Chondrocyte (in vitro differentiated cells): ENCODE results near the gene MRPL23. TPM values are rescaled to one million over a fixed set of nuclear protein-coding genes. Genes with fewer than 3 reads are reported as not detected.
A peak's percentile ranks its signal among the peaks of the same experiment; 100 is the strongest.

Experiments
- DNase-seq: peaks from one replicate; pipeline ENCODE4 v3.0.0; 2021; ENCODE audit warnings: mixed read lengths, low spot score
- H3K27ac Mint-ChIP-seq: one replicate; pipeline ENCODE4 v1.8.0; 2021; ENCODE audit warnings: mild to moderate bottlenecking, moderate library complexity, mixed read lengths; ENCODE audit not compliant: unreplicated experiment
- H3K27me3 Mint-ChIP-seq: 2 replicates; pipeline ENCODE4 v1.8.0; 2021; ENCODE audit warnings: low read depth, mixed read lengths
- H3K36me3 Mint-ChIP-seq: 2 replicates; pipeline ENCODE4 v1.8.0; 2021; ENCODE audit warnings: low read depth, mixed read lengths
- H3K4me1 Mint-ChIP-seq: 2 replicates; pipeline ENCODE4 v1.8.0; 2021; ENCODE audit warnings: low read depth, mild to moderate bottlenecking, mixed read lengths
- H3K4me3 Mint-ChIP-seq: one replicate; pipeline ENCODE4 v1.8.0; 2021; ENCODE audit warnings: mild to moderate bottlenecking, moderate library complexity, mixed read lengths; ENCODE audit not compliant: unreplicated experiment
- H3K9me3 Mint-ChIP-seq: 2 replicates; pipeline ENCODE4 v1.8.0; 2021; ENCODE audit warnings: low read depth, mixed read lengths
- CTCF ChIP-seq: fragments of 200-600 bp; sonication (generic); IDR thresholded peaks from 2 replicates; pipeline ENCODE4 v1.5.0; 2021; ENCODE audit warnings: antibody characterized with exemption, mild to moderate bottlenecking, moderate library complexity
- total RNA-seq: library from RNA; stranded (reverse); gene quantifications from 3 replicates; pipeline ENCODE4 v1.2.1, GENCODE V29; 2021

The MRPL23 gene
- total RNA-seq, 1 donor from 2014 or later = 22.8 TPM

- peak; percentile 80 for DNase-seq
- peaks cover 4% of the 10 kb centered on the region for H3K36me3 Mint-ChIP-seq
- no peak for TF ChIP-seq CTCF
- no peak overlapping the region for H3K27ac Mint-ChIP-seq
- peaks cover 2% of the 10 kb centered on the region for H3K4me1 Mint-ChIP-seq
- no peaks in the 10 kb centered on the region for H3K9me3 Mint-ChIP-seq
- peaks cover 7% of the 10 kb centered on the region for H3K27me3 Mint-ChIP-seq
- no peak overlapping the region for H3K4me3 Mint-ChIP-seq
These were observed 30.8 kb upstream of the MRPL23 start for GRCh38 chr11:1916132-1916985.

GRCh38 chr11:1916986-1917522 is 30.1 kb upstream of the MRPL23 start:
- H3K36me3 Mint-ChIP-seq = peaks cover 4% of the 10 kb centered on the region
- peaks cover 7% of the 10 kb centered on the region for H3K27me3 Mint-ChIP-seq
- H3K27ac Mint-ChIP-seq = no peak overlapping the region

GRCh38 chr11:1917523-1918435 is 29.4 kb upstream of the MRPL23 start:
- peaks cover 7% of the 10 kb centered on the region for H3K27me3 Mint-ChIP-seq
- H3K36me3 Mint-ChIP-seq = peaks cover 4% of the 10 kb centered on the region
- no peak overlapping the region for H3K27ac Mint-ChIP-seq
- H3K9me3 Mint-ChIP-seq = no peaks in the 10 kb centered on the region
- peaks cover 2% of the 10 kb centered on the region for H3K4me1 Mint-ChIP-seq
- TF ChIP-seq CTCF = peak; percentile 67
- H3K4me3 Mint-ChIP-seq = no peak overlapping the region
- DNase-seq = peak; percentile 84

More at GRCh38 chr11:1916986-1917522, 30.1 kb upstream of the MRPL23 start:
- H3K4me3 Mint-ChIP-seq = no peak overlapping the region
- no peak for TF ChIP-seq CTCF
- H3K4me1 Mint-ChIP-seq = peaks cover 2% of the 10 kb centered on the region
- H3K9me3 Mint-ChIP-seq = no peaks in the 10 kb centered on the region
- no peak for DNase-seq

GRCh38 chr11:1918436-1919315 is 28.5 kb upstream of the MRPL23 start:
- Mint-ChIP-seq H3K36me3 (peaks cover 4% of the 10 kb centered on the region), H3K27ac (no peak overlapping the region), H3K4me1 (peaks cover 2% of the 10 kb centered on the region), H3K9me3 (no peaks in the 10 kb centered on the region), H3K4me3 (no peak overlapping the region), H3K27me3 (peaks cover 7% of the 10 kb centered on the region)
- DNase-seq = peak; percentile 83
- TF ChIP-seq CTCF = peak; percentile 30
